H9 (cell line): ENCODE results near the gene CSRNP3. TPM values are rescaled to one million over a fixed set of nuclear protein-coding genes. Genes with fewer than 3 reads are reported as not detected.

ENCODE experiments used
- DNase-seq: peaks from one replicate; pipeline ENCODE4 v3.0.0-alpha.2; 2017
- H2AFZ ChIP-seq: one replicate; pipeline ENCODE4 v1.6.1; 2013; ENCODE audit warnings: mild to moderate bottlenecking, low read length, control low read depth, moderate library complexity
- H2AK5ac ChIP-seq: 2 replicates; pipeline ENCODE4 v1.6.1; 2013; ENCODE audit warnings: low read length, control low read depth, mixed read lengths; ENCODE audit not compliant: insufficient read length
- H2BK120ac ChIP-seq: one replicate; pipeline ENCODE4 v1.6.1; 2013; ENCODE audit warnings: low read depth, mild to moderate bottlenecking, low read length, control low read depth, inconsistent platforms; ENCODE audit not compliant: poor library complexity, severe bottlenecking
- H2BK12ac ChIP-seq: 2 replicates; pipeline ENCODE4 v1.6.1; 2013; ENCODE audit warnings: low read length, control low read depth, mixed read lengths, low read depth; ENCODE audit not compliant: insufficient read length
- H2BK15ac ChIP-seq: 2 replicates; pipeline ENCODE4 v1.6.1; 2013; ENCODE audit warnings: low read depth, low read length, control low read depth
- H2BK20ac ChIP-seq: one replicate; pipeline ENCODE4 v1.6.1; 2013; ENCODE audit warnings: low read depth, mild to moderate bottlenecking, low read length, control low read depth, inconsistent platforms; ENCODE audit not compliant: poor library complexity, severe bottlenecking
- H2BK5ac ChIP-seq: 2 replicates; pipeline ENCODE4 v1.6.1; 2013; ENCODE audit warnings: low read length, control low read depth, mixed read lengths; ENCODE audit not compliant: insufficient read length
- H3K14ac ChIP-seq: 2 replicates; pipeline ENCODE4 v1.6.1; 2013; ENCODE audit warnings: low read length, control low read depth; ENCODE audit not compliant: insufficient read depth
- H3K18ac ChIP-seq: 2 replicates; pipeline ENCODE4 v1.6.1; 2013; ENCODE audit warnings: low read depth, mild to moderate bottlenecking, mixed read lengths, low read length, control low read depth; ENCODE audit not compliant: insufficient read length
- H3K23ac ChIP-seq: 2 replicates; pipeline ENCODE4 v1.6.1; 2013; ENCODE audit warnings: low read length, control low read depth, mixed read lengths, low read depth; ENCODE audit not compliant: insufficient read length
- H3K23me2 ChIP-seq: 2 replicates; pipeline ENCODE4 v1.6.1; 2013; ENCODE audit warnings: low read depth, mild to moderate bottlenecking, mixed read lengths, low read length, control low read depth; ENCODE audit not compliant: insufficient read length, poor library complexity, severe bottlenecking
- H3K27ac ChIP-seq: 2 replicates; pipeline ENCODE4 v1.5.1; 2013; ENCODE audit warnings: low read length, control low read depth, mixed read lengths, low read depth; ENCODE audit not compliant: insufficient read length
- H3K27me3 ChIP-seq: 2 replicates; pipeline ENCODE4 v1.6.1; 2013; ENCODE audit warnings: low read length, control low read depth, inconsistent platforms; ENCODE audit not compliant: insufficient read depth
- H3K4ac ChIP-seq: 2 replicates; pipeline ENCODE4 v1.6.1; 2013; ENCODE audit warnings: low read depth, mild to moderate bottlenecking, control low read depth, inconsistent platforms, low read length, moderate library complexity
- H3K4me1 ChIP-seq: 2 replicates; pipeline ENCODE4 v1.6.1; 2013; ENCODE audit warnings: low read length, control low read depth, inconsistent platforms; ENCODE audit not compliant: insufficient read depth
- H3K4me2 ChIP-seq: 2 replicates; pipeline ENCODE4 v1.6.1; 2013; ENCODE audit warnings: low read length, control low read depth, mixed read lengths; ENCODE audit not compliant: insufficient read length, insufficient read depth
- H3K56ac ChIP-seq: 2 replicates; pipeline ENCODE4 v1.6.1; 2013; ENCODE audit warnings: low read depth, mild to moderate bottlenecking, mixed read lengths, low read length, control low read depth; ENCODE audit not compliant: insufficient read length
- H3K79me1 ChIP-seq: 2 replicates; pipeline ENCODE4 v1.6.1; 2013; ENCODE audit warnings: low read depth, mild to moderate bottlenecking, moderate library complexity, low read length, control low read depth, inconsistent platforms; ENCODE audit not compliant: insufficient read depth, poor library complexity, severe bottlenecking
- H3K79me2 ChIP-seq: 2 replicates; pipeline ENCODE4 v1.6.1; 2013; ENCODE audit warnings: low read length, control low read depth, inconsistent platforms; ENCODE audit not compliant: insufficient read depth
- H3K9ac ChIP-seq: 2 replicates; pipeline ENCODE4 v1.6.1; 2013; ENCODE audit warnings: low read length, control low read depth, mixed read lengths; ENCODE audit not compliant: insufficient read length; ENCODE audit errors: extremely low read depth
- H3K9me3 ChIP-seq: one replicate; pipeline ENCODE4 v1.6.1; 2013; ENCODE audit warnings: low read depth, low read length, inconsistent platforms; ENCODE audit not compliant: control insufficient read depth
- H3T11ph ChIP-seq: one replicate; pipeline ENCODE4 v1.6.1; 2013; ENCODE audit warnings: mild to moderate bottlenecking, low read length, control low read depth, inconsistent platforms
- H4K20me1 ChIP-seq: one replicate; pipeline ENCODE4 v1.6.1; 2013; ENCODE audit not compliant: control insufficient read depth, insufficient read length, insufficient read depth
- H4K5ac ChIP-seq: 2 replicates; pipeline ENCODE4 v1.6.1; 2013; ENCODE audit warnings: low read depth, mild to moderate bottlenecking, mixed read lengths, low read length, control low read depth; ENCODE audit not compliant: insufficient read length
- H4K8ac ChIP-seq: replicated peaks from 2 replicates; pipeline ENCODE4 v1.6.1; 2013; ENCODE audit warnings: low read length, control low read depth, mixed read lengths, low read depth; ENCODE audit not compliant: insufficient read length
- H4K91ac ChIP-seq: 2 replicates; pipeline ENCODE4 v1.6.1; 2013; ENCODE audit warnings: low read depth, mild to moderate bottlenecking, moderate library complexity, mixed read lengths, low read length, control low read depth; ENCODE audit not compliant: insufficient read length
- H3K27ac Mint-ChIP-seq, 3 experiments: 2 replicates in 2 of 3; 3 replicates in 1 of 3; pipeline ENCODE4 v1.8.0; 2020 to 2021; ENCODE audit warnings: mixed read lengths in 3 of 3, mild to moderate bottlenecking in 1 of 3, moderate library complexity in 1 of 3
- H3K27me3 Mint-ChIP-seq: 2 replicates; pipeline ENCODE4 v1.8.0; 2021; ENCODE audit warnings: low read depth, mild to moderate bottlenecking, moderate library complexity, mixed read lengths
- H3K36me3 Mint-ChIP-seq, 3 experiments: 2 replicates in 2 of 3; 3 replicates in 1 of 3; pipeline ENCODE4 v1.8.0; 2020 to 2021; ENCODE audit warnings: low read depth in 3 of 3, mixed read lengths in 3 of 3; ENCODE audit not compliant: insufficient read depth in 1 of 3
- H3K4me1 Mint-ChIP-seq, 2 experiments: 2 replicates each; pipeline ENCODE4 v1.8.0; 2020; ENCODE audit warnings: mixed read lengths in 2 of 2
- H3K4me3 Mint-ChIP-seq, 2 experiments: 2 replicates in 1 of 2; 3 replicates in 1 of 2; pipeline ENCODE4 v1.8.0; 2020 to 2021; ENCODE audit warnings: mild to moderate bottlenecking in 2 of 2, mixed read lengths in 2 of 2, moderate library complexity in 1 of 2
- H3K9me3 Mint-ChIP-seq, 2 experiments: 2 replicates in 1 of 2; 3 replicates in 1 of 2; pipeline ENCODE4 v1.8.0; 2020; ENCODE audit warnings: mild to moderate bottlenecking in 2 of 2, mixed read lengths in 2 of 2, moderate library complexity in 1 of 2
- WGBS: extraction: QIAGEN DNeasy Blood & Tissue Kit; methylation state at CpG from one replicate; pipeline ENCODE4 v1.1.7; 2013; ENCODE audit warnings: missing lambda C conversion rate, low lambda C conversion rate, mixed read lengths; ENCODE audit not compliant: insufficient read length; ENCODE audit errors: extremely low coverage; 5-methylcytosine and 5-hydroxymethylcytosine counted together
- total RNA-seq: library from RNA; stranded (reverse); gene quantifications from 2 replicates; pipeline ENCODE4 v1.2.1, GENCODE V29; 2021
- TF ChIP-seq, protein P1 (sequence below): fragments of 200-600 bp; sonication (generic); conservative IDR thresholded peaks from 3 replicates; pipeline ENCODE4 v1.8.0; 2021; ENCODE audit warnings: antibody characterized with exemption, mild to moderate bottlenecking

The CSRNP3 gene
- total RNA-seq, 1 experiment from 2014 or later = 3.6 TPM

GRCh38 chr2:165678882-165679281 lies 209.4 kb downstream of the CSRNP3 start:
- Histone ChIP-seq H3K4me1 (peaks cover 3% of the 10 kb centered on the region; the same call in 1 of the 2 replicates), H3K56ac (no peak overlapping the region), H3T11ph (no peak overlapping the region), H3K4ac (no peak overlapping the region), H2BK12ac (no peak overlapping the region), H3K9me3 (no peaks in the 10 kb centered on the region), H2BK20ac (no peak overlapping the region), H2AFZ (no peak overlapping the region), H3K27ac (no peak overlapping the region), H3K23me2 (no peaks in the 10 kb centered on the region), H3K18ac (no peak overlapping the region), H3K4me2 (no peak overlapping the region), H3K79me1 (no peaks in the 10 kb centered on the region), H3K23ac (no peak overlapping the region), H3K27me3 (no peaks in the 10 kb centered on the region), H2BK15ac (no peak overlapping the region), H3K9ac (no peak overlapping the region), H2AK5ac (no peak overlapping the region), H4K8ac (no peak overlapping the region), H4K5ac (no peak overlapping the region), H4K20me1 (no peaks in the 10 kb centered on the region), H4K91ac (no peak overlapping the region), H3K79me2 (no peaks in the 10 kb centered on the region), H2BK120ac (no peak overlapping the region), H3K14ac (no peak overlapping the region), H2BK5ac (no peak overlapping the region)
- TF ChIP-seq, protein P1, sequence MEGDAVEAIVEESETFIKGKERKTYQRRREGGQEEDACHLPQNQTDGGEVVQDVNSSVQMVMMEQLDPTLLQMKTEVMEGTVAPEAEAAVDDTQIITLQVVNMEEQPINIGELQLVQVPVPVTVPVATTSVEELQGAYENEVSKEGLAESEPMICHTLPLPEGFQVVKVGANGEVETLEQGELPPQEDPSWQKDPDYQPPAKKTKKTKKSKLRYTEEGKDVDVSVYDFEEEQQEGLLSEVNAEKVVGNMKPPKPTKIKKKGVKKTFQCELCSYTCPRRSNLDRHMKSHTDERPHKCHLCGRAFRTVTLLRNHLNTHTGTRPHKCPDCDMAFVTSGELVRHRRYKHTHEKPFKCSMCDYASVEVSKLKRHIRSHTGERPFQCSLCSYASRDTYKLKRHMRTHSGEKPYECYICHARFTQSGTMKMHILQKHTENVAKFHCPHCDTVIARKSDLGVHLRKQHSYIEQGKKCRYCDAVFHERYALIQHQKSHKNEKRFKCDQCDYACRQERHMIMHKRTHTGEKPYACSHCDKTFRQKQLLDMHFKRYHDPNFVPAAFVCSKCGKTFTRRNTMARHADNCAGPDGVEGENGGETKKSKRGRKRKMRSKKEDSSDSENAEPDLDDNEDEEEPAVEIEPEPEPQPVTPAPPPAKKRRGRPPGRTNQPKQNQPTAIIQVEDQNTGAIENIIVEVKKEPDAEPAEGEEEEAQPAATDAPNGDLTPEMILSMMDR = no peak
- no peak for DNase-seq
- no CpG with 5 or more reads among the region's 13 CpGs for WGBS
- H3K27me3 Mint-ChIP-seq = no peaks in the 10 kb centered on the region
- no peaks in the 10 kb centered on the region for H3K9me3 Mint-ChIP-seq
- peak overlapping the region in 1 of 3 experiments; percentile 1; a peak in 1 of 7 replicates for H3K27ac Mint-ChIP-seq
- H3K4me3 Mint-ChIP-seq = no peak overlapping the region
- peaks cover 22 to 25% of the 10 kb centered on the region in 2 experiments for H3K4me1 Mint-ChIP-seq
- H3K36me3 Mint-ChIP-seq = peaks cover 17 to 26% (median 22%) of the 10 kb centered on the region in 3 experiments; a peak in 6 of 7 replicates
